HepG2 (cell line): ENCODE data around the gene TAF4B. TPM values are rescaled to one million over a fixed set of nuclear protein-coding genes. Genes with fewer than 3 reads are reported as not detected.

Source experiments
- ATAC-seq: fragments of 200-7000 bp; cut with Tn5 transposase; 3 replicates; pipeline ENCODE4 v1.9.1; 2020; ENCODE audit warnings: mild to moderate bottlenecking, moderate library complexity
- BruUV-seq: library from RNA; stranded (reverse); fragments of 400-500 nt; replicated peaks from 2 replicates; lab custom pipeline; 2021; lab: Mats Ljungman, UMichigan
- CTCF ChIA-PET: fragments of 300-600 bp; formaldehyde crosslinking; extraction: SDS; loops from one replicate; lab custom pipeline; 2021; ENCODE audit warnings: low total read pairs, inconsistent platforms, low intra/inter-chr PET ratio; lab: Yijun Ruan, JAX
- POLR2A ChIA-PET: fragments of 350-600 bp; sonication (Branson Sonifier 250); formaldehyde crosslinking; loops from one replicate; lab custom pipeline; 2020; ENCODE audit warnings: antibody characterized with exemption, inconsistent platforms; lab: Yijun Ruan, JAX
- DNase-seq: peaks from one replicate; pipeline ENCODE4 v3.0.0-alpha.2; 2015; ENCODE audit warnings: low spot score
- FAIRE-seq: peaks from 3 replicates; lab custom pipeline; 2011; peaks lifted over from hg19 to GRCh38; lab: Jason Lieb, UNC
- H2AFZ ChIP-seq: one replicate; pipeline ENCODE4 v1.6.1; 2011; ENCODE audit warnings: low read length, inconsistent platforms
- H3K27ac ChIP-seq: fragments of 300-600 bp; 3 replicates; pipeline ENCODE4 v1.8.0; 2011; ENCODE audit warnings: mixed run types, mild to moderate bottlenecking, mixed read lengths, low read length, inconsistent platforms; ENCODE audit not compliant: insufficient read depth; ENCODE audit errors: extremely low read length
- H3K27me3 ChIP-seq, 2 experiments: fragments of 200-600 bp in 1 of 2; 2 replicates in 1 of 2; 3 replicates in 1 of 2; pipeline versions ENCODE4 v1.6.0 to v1.8.0; 2011; ENCODE audit warnings: low read length in 2 of 2, mild to moderate bottlenecking in 2 of 2, moderate library complexity in 2 of 2, inconsistent platforms in 1 of 2; ENCODE audit not compliant: insufficient read depth in 2 of 2, control insufficient read depth in 1 of 2
- H3K36me3 ChIP-seq, 2 experiments: fragments of 200-600 bp in 1 of 2; replicated peaks in 1 of 2; 2 replicates in 1 of 2; 3 replicates in 1 of 2; pipeline versions ENCODE4 v1.5.1 to v1.8.0; 2011; ENCODE audit warnings: low read length in 2 of 2, inconsistent platforms in 1 of 2; ENCODE audit not compliant: insufficient read depth in 2 of 2, control insufficient read depth in 1 of 2
- H3K4me1 ChIP-seq: 2 replicates; pipeline ENCODE4 v1.5.1; 2012; ENCODE audit warnings: low read length, inconsistent platforms; ENCODE audit not compliant: insufficient read depth
- H3K4me2 ChIP-seq: 2 replicates; pipeline ENCODE4 v1.6.0; 2011; ENCODE audit warnings: low read depth, low read length, inconsistent platforms
- H3K4me3 ChIP-seq, 3 experiments: fragments of 200-600 bp in 1 of 3; sonication (generic), shearing (Covaris generic) in 1 of 3; replicated peaks in 1 of 3; 2 replicates each; pipeline ENCODE4 v1.5.1; 2011 to 2016; ENCODE audit warnings: low read length in 3 of 3, inconsistent platforms in 2 of 3, low read depth in 2 of 3, mild to moderate bottlenecking in 2 of 3, control low read depth in 1 of 3, mixed read lengths in 1 of 3; ENCODE audit not compliant: insufficient read depth in 1 of 3
- H3K79me2 ChIP-seq: one replicate; pipeline ENCODE4 v1.6.1; 2011; ENCODE audit warnings: low read length, inconsistent platforms; ENCODE audit not compliant: insufficient read depth
- H3K9ac ChIP-seq: 2 replicates; pipeline ENCODE4 v1.6.0; 2011; ENCODE audit warnings: mild to moderate bottlenecking, low read depth, low read length, inconsistent platforms; ENCODE audit not compliant: insufficient read depth
- H3K9me3 ChIP-seq: 2 replicates; pipeline ENCODE4 v1.5.1; 2012; ENCODE audit warnings: mild to moderate bottlenecking, low read length
- H4K20me1 ChIP-seq: 2 replicates; pipeline ENCODE4 v1.6.0; 2011; ENCODE audit warnings: inconsistent platforms, mild to moderate bottlenecking, low read length, moderate library complexity; ENCODE audit not compliant: insufficient read depth
- DBP ChIP-seq: sonication (generic); formaldehyde crosslinking; IDR thresholded peaks from 2 replicates; pipeline ENCODE4 v1.4.0; 2020; ENCODE audit warnings: missing genetic modification reagents; ENCODE audit errors: not compliant biosample characterization
- HDAC1 ChIP-seq: sonication (generic); formaldehyde crosslinking; IDR thresholded peaks from 2 replicates; pipeline ENCODE4 v1.5.1; 2020; ENCODE audit warnings: mild to moderate bottlenecking, missing genetic modification reagents
- HMG20A ChIP-seq: IDR thresholded peaks from 2 replicates; pipeline ENCODE4 v1.6.1; 2016; ENCODE audit warnings: borderline replicate concordance
- POLR2G ChIP-seq: fragments of 200-400 bp; formaldehyde crosslinking; IDR thresholded peaks from 2 replicates; pipeline ENCODE4 v1.6.1; 2018; ENCODE audit warnings: mild to moderate bottlenecking, low read depth, low read length, moderate library complexity
- SETDB1 ChIP-seq: sonication (generic); formaldehyde crosslinking; IDR thresholded peaks from 2 replicates; pipeline ENCODE4 v1.5.1; 2020; ENCODE audit warnings: missing genetic modification reagents, mild to moderate bottlenecking, borderline replicate concordance
- SIX4 ChIP-seq: sonication (generic); formaldehyde crosslinking; IDR thresholded peaks from 2 replicates; pipeline ENCODE4 v1.4.0; 2020; ENCODE audit warnings: missing genetic modification reagents
- ZBTB1 ChIP-seq: sonication (generic); formaldehyde crosslinking; IDR thresholded peaks from 2 replicates; pipeline ENCODE4 v1.4.0; 2020; ENCODE audit warnings: missing genetic modification reagents, borderline replicate concordance
- ZBTB25 ChIP-seq: IDR thresholded peaks from 2 replicates; pipeline ENCODE4 v1.6.1; 2018; ENCODE audit warnings: missing genetic modification reagents
- ZFAT ChIP-seq: sonication (generic); formaldehyde crosslinking; conservative IDR thresholded peaks from 2 replicates; pipeline ENCODE4 v1.8.1; 2023; ENCODE audit warnings: missing genetic modification reagents, inconsistent platforms
- ZNF317 ChIP-seq: sonication (generic); formaldehyde crosslinking; IDR thresholded peaks from 2 replicates; pipeline ENCODE4 v1.5.0; 2020; ENCODE audit warnings: mild to moderate bottlenecking, missing genetic modification reagents
- ZNF383 ChIP-seq: sonication (generic); formaldehyde crosslinking; IDR thresholded peaks from 2 replicates; pipeline ENCODE4 v1.4.0; 2020; ENCODE audit warnings: missing genetic modification reagents, mild to moderate bottlenecking, borderline replicate concordance
- ZNF546 ChIP-seq: sonication (generic); formaldehyde crosslinking; conservative IDR thresholded peaks from 2 replicates; pipeline ENCODE4 v1.8.1; 2023; ENCODE audit warnings: mild to moderate bottlenecking, missing genetic modification reagents
- ZNF773 ChIP-seq: sonication (generic); formaldehyde crosslinking; IDR thresholded peaks from 2 replicates; pipeline ENCODE4 v1.4.0; 2020; ENCODE audit warnings: missing genetic modification reagents, borderline replicate concordance
- WGBS: methylation state at CpG from one replicate; pipeline ENCODE4 v1.1.6; 2017; ENCODE audit warnings: low lambda C conversion rate; 5-methylcytosine and 5-hydroxymethylcytosine counted together
- in situ Hi-C: cut with HindIII; loops from 2 replicates; pipeline ENCODE4 v1.10.0; 2017; ENCODE audit warnings: low pct_unique_long_range_greater_than_20kb; ENCODE audit not compliant: extremely low pct_ligation_motif_present
- intact Hi-C: fragments of 100-400 bp; cut with micrococcal nuclease; formaldehyde crosslinking; loops from one replicate; pipeline ENCODE4 v1.10.0; 2022; ENCODE audit not compliant: unreplicated experiment
- polyA plus RNA-seq, 8 experiments: library from polyadenylated mRNA; depleted of rRNA in 3 of 8; stranded (reverse) in 7 of 8; unstranded in 1 of 8; fragments of >200 nt; fragmentation: Illumina TruSeq in 4 of 8; extraction: Trizol in 4 of 8; gene quantifications; 2 replicates each; pipeline versions ENCODE4 v1.2.1 to v1.2.3, GENCODE V29; 2011 to 2016; ENCODE audit warnings: low read depth in 4 of 8, missing spikeins in 1 of 8, mixed read lengths in 1 of 8; ENCODE audit not compliant: insufficient read depth in 1 of 8
- total RNA-seq, 5 experiments: library from RNA; depleted of rRNA; stranded (reverse); fragments of >200 nt; fragmentation: Illumina TruSeq; extraction: Trizol; gene quantifications; 2 replicates each; pipeline ENCODE4 v1.2.3, GENCODE V29; 2016; ENCODE audit warnings: low read depth in 1 of 5
- TF ChIP-seq, protein P1 (sequence below): sonication (generic); formaldehyde crosslinking; IDR thresholded peaks from 2 replicates; pipeline ENCODE4 v1.4.0; 2020; ENCODE audit warnings: missing genetic modification reagents
- TF ChIP-seq, protein P2 (sequence below): sonication (generic); formaldehyde crosslinking; IDR thresholded peaks from 2 replicates; pipeline ENCODE4 v1.4.0; 2020; ENCODE audit warnings: missing genetic modification reagents

The TAF4B gene
- total and polyA plus RNA-seq, 2 of the 13 experiments (the other 11 are each of a cell fraction or from before 2014, with no cell fraction given): 2.2 to 3.8 TPM

GRCh38 chr18:26298107-26298506 lies 71.9 kb downstream of the TAF4B start:
- Histone ChIP-seq H3K36me3 (no peaks in the 10 kb centered on the region), H3K9ac (no peak overlapping the region), H3K4me2 (no peak overlapping the region), H3K79me2 (no peaks in the 10 kb centered on the region), H3K9me3 (no peaks in the 10 kb centered on the region), H3K27ac (no peak overlapping the region), H3K27me3 (no peaks in the 10 kb centered on the region), H3K4me1 (no peaks in the 10 kb centered on the region), H3K4me3 (no peak overlapping the region), H2AFZ (no peak overlapping the region)
- DNase-seq (no peak), ATAC-seq (no peak)
- POLR2A ChIA-PET: no interaction called here
- intact Hi-C loops (no loop called here), in situ Hi-C loops (no loop called here)
- CTCF ChIA-PET: no interaction called here
- BruUV-seq: no TSS peak
- TF ChIP-seq ZNF546 (CRISPR knock-in tag) (no peak), DBP (CRISPR knock-in tag) (no peak), HMG20A (CRISPR knock-in tag) (no peak), ZNF317 (CRISPR knock-in tag) (no peak), SETDB1 (CRISPR knock-in tag) (no peak), ZNF773 (CRISPR knock-in tag) (no peak)
- TF ChIP-seq, all 625 proteins: peak for 0
- WGBS: 66% methylated on average over 8 of the region's 8 CpGs
- FAIRE-seq: no peak
- H4K20me1 ChIP-seq: no peaks in the 10 kb centered on the region

DNA sequence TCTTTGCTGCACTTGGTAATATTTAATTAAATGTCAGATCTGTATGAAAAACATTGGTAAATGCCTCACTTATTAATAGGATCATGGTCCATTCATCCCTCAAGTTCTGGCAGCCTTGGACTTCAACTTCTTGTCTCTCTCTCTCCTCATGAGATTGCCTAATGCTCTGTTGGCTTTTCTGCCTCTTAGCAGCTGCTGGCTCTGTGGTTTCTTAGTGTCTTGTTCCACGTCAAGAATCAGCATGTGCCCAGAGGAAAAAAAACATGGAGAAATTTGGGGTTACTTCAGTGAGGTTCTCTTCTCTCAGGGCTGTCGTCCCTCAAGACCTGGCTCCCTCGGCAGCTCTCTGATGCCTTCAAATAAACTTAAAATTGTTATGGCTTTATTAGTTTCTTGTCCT lies 75.4 kb downstream of the TAF4B start:
- ATAC-seq (no peak), DNase-seq (no peak), FAIRE-seq (no peak)
- Histone ChIP-seq H3K27me3 (no peaks in the 10 kb centered on the region), H3K79me2 (no peaks in the 10 kb centered on the region), H3K4me2 (no peak overlapping the region), H3K4me3 (no peak overlapping the region), H3K36me3 (no peaks in the 10 kb centered on the region), H3K4me1 (no peaks in the 10 kb centered on the region), H3K9me3 (no peaks in the 10 kb centered on the region), H3K9ac (no peak overlapping the region), H4K20me1 (no peaks in the 10 kb centered on the region), H3K27ac (no peak overlapping the region), H2AFZ (no peak overlapping the region)
- CTCF ChIA-PET: no interaction called here
- POLR2A ChIA-PET: no interaction called here
- intact Hi-C loops (no loop called here), in situ Hi-C loops (no loop called here)
- BruUV-seq: no TSS peak
- 53% methylated on average over 3 of the region's 3 CpGs for WGBS
- TF ChIP-seq POLR2G: no peak
- no peak for TF ChIP-seq ZFAT (CRISPR knock-in tag)
- TF ChIP-seq SIX4 (CRISPR knock-in tag): no peak
- TF ChIP-seq ZBTB1 (CRISPR knock-in tag): no peak
- no peak for TF ChIP-seq ZBTB25 (CRISPR knock-in tag)
- TF ChIP-seq, protein P1, sequence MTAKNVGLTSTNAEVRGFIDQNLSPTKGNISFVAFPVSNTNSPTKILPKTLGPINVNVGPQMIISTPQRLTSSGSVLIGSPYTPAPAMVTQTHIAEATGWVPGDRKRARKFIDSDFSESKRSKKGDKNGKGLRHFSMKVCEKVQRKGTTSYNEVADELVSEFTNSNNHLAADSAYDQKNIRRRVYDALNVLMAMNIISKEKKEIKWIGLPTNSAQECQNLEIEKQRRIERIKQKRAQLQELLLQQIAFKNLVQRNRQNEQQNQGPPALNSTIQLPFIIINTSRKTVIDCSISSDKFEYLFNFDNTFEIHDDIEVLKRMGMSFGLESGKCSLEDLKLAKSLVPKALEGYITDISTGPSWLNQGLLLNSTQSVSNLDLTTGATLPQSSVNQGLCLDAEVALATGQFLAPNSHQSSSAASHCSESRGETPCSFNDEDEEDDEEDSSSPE: no peak
- TF ChIP-seq HDAC1 (CRISPR knock-in tag): no peak
- TF ChIP-seq ZNF383 (CRISPR knock-in tag): no peak
- TF ChIP-seq, protein P2, sequence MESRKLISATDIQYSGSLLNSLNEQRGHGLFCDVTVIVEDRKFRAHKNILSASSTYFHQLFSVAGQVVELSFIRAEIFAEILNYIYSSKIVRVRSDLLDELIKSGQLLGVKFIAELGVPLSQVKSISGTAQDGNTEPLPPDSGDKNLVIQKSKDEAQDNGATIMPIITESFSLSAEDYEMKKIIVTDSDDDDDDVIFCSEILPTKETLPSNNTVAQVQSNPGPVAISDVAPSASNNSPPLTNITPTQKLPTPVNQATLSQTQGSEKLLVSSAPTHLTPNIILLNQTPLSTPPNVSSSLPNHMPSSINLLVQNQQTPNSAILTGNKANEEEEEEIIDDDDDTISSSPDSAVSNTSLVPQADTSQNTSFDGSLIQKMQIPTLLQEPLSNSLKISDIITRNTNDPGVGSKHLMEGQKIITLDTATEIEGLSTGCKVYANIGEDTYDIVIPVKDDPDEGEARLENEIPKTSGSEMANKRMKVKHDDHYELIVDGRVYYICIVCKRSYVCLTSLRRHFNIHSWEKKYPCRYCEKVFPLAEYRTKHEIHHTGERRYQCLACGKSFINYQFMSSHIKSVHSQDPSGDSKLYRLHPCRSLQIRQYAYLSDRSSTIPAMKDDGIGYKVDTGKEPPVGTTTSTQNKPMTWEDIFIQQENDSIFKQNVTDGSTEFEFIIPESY (CRISPR knock-in tag): no peak
